ENCODE results near the gene STARD13. TPM values are rescaled to one million over a fixed set of nuclear protein-coding genes. Genes with fewer than 3 reads are reported as not detected.

Gene STARD13
- total RNA-seq, 1 experiment from 2014 or later: 4.1 TPM

DNA sequence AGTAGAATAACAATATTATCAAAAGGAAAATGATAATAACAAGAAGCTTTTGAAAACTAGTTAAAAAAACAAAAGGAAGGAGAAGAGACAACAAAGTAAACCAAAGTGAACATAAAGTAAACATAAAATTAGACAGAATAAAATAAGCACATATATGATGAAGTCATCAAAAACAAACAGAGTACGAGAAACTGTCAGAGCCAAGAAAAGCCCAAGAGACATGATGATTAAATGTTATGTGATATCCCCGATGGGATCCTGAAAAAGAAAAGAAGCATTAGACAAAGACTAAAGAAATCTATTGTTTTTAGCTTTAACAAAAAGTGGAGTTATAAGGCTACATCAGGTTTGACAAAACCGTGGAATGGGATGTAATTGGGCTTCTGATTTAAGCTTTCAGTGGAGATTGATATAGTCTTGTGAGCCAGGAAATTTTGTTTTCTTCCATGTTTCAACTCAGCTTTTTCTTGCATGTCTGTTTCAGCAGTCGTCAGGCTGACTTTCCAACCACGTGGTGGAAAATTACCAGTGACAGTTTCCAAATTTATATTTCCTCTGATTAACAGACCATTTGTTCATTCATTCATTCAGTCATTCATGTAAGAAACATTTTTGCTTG, 204.5 kb downstream of the STARD13 start (continued):
- TF ChIP-seq, protein P1, sequence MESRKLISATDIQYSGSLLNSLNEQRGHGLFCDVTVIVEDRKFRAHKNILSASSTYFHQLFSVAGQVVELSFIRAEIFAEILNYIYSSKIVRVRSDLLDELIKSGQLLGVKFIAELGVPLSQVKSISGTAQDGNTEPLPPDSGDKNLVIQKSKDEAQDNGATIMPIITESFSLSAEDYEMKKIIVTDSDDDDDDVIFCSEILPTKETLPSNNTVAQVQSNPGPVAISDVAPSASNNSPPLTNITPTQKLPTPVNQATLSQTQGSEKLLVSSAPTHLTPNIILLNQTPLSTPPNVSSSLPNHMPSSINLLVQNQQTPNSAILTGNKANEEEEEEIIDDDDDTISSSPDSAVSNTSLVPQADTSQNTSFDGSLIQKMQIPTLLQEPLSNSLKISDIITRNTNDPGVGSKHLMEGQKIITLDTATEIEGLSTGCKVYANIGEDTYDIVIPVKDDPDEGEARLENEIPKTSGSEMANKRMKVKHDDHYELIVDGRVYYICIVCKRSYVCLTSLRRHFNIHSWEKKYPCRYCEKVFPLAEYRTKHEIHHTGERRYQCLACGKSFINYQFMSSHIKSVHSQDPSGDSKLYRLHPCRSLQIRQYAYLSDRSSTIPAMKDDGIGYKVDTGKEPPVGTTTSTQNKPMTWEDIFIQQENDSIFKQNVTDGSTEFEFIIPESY (IDR thresholded peaks at IDR 0.05; ENCODE audit: extremely low read depth, insufficient replicate concordance, low read length): no peak
- TF ChIP-seq RAD21 (IDR thresholded peaks at IDR 0.05; ENCODE audit: low read depth) (no peak), ZFX (IDR thresholded peaks at IDR 0.05) (no peak), ELF1 (IDR thresholded peaks at IDR 0.05; ENCODE audit: borderline replicate concordance, low read depth) (no peak), POLR2A (IDR thresholded peaks at IDR 0.05; ENCODE audit: borderline replicate concordance, extremely low read depth, insufficient read depth, insufficient read length) (no peak)

DNA sequence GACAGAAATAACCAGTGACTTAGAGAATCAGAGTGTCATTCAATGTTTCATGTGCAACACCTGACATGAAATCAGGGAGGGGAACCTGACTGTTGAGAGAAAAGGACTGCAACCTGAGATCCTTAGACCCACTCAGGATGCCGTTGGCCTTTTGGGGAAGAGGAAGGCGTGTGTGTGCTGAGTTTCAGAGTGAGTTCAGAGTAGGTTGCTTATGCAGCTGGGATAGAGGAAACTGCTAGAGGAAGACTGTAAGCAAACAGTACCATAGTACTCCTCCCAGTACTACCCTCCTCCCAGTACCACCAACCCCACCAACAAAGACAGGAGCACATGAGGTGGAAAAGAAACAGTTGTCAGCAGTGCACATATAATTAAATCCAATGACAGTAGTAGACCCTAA, 205.6 kb downstream of the STARD13 start:
- Histone ChIP-seq H4K20me1 (ENCODE audit: insufficient read depth) (no peaks in the 10 kb centered on the region), H3K79me2 (ENCODE audit: insufficient read depth, low read length) (no peaks in the 10 kb centered on the region), H2AFZ (ENCODE audit: low read depth, low read length, poor library complexity, severe bottlenecking) (no peak overlapping the region), H3K4me3 (replicated peaks in 1 of 2; ENCODE audit: low read depth in 1 of 2, low read length in 2 of 2) (no peak overlapping the region), H3K9me2 (ENCODE audit: insufficient read depth) (no peaks in the 10 kb centered on the region), H3K27me3 (ENCODE audit: insufficient read depth, low read length) (no peaks in the 10 kb centered on the region), H3K4me2 (ENCODE audit: low read length) (no peak overlapping the region), H3K27ac (ENCODE audit: low read depth, low read length) (no peak overlapping the region), H3K36me3 (ENCODE audit: control insufficient read depth in 1 of 2, insufficient read depth in 2 of 2, low read length in 2 of 2) (no peaks in the 10 kb centered on the region), H3K9me3 (ENCODE audit: control insufficient read depth in 1 of 2, insufficient read depth in 1 of 2, low read depth in 1 of 2, low read length in 2 of 2) (no peaks in the 10 kb centered on the region), H3K9ac (ENCODE audit: low read length) (no peak overlapping the region), H3K4me1 (ENCODE audit: control insufficient read depth in 1 of 2, insufficient read depth in 2 of 2, low read length in 2 of 2) (no peaks in the 10 kb centered on the region)
- DNase-seq (ENCODE audit: low read depth, low spot score) (no peak), ATAC-seq (no peak)
- ChIA-PET RAD21 (ENCODE audit: low non-redundant PET in 1 of 2, low total read pairs in 2 of 2, uncharacterized antibody in 2 of 2, unreplicated experiment in 2 of 2) (no interaction called here), CTCF (no interaction called here), POLR2A (no interaction called here)
- TF ChIP-seq POLR2AphosphoS5 (IDR thresholded peaks at IDR 0.05; ENCODE audit: low read depth, low read length) (no peak), ZFX (IDR thresholded peaks at IDR 0.05) (no peak), TCF7L2 (IDR thresholded peaks at IDR 0.05; ENCODE audit: borderline replicate concordance, extremely low read depth, insufficient read depth, insufficient read length) (no peak), POLR2A (IDR thresholded peaks at IDR 0.05; ENCODE audit: borderline replicate concordance, extremely low read depth, insufficient read depth, insufficient read length) (no peak), SRF (IDR thresholded peaks at IDR 0.05; ENCODE audit: low read depth) (no peak), CBX3 (IDR thresholded peaks at IDR 0.05; ENCODE audit: low read depth) (no peak), CEBPB (IDR thresholded peaks at IDR 0.05; ENCODE audit: low read depth) (no peak), EGR1 (IDR thresholded peaks at IDR 0.05; ENCODE audit: low read depth) (no peak), RAD21 (IDR thresholded peaks at IDR 0.05; ENCODE audit: low read depth) (no peak), SP1 (IDR thresholded peaks at IDR 0.05; ENCODE audit: low read depth) (no peak), ZNF274 (IDR thresholded peaks at IDR 0.05; ENCODE audit: low read depth, low read length) (no peak)
- TF ChIP-seq, protein P2, sequence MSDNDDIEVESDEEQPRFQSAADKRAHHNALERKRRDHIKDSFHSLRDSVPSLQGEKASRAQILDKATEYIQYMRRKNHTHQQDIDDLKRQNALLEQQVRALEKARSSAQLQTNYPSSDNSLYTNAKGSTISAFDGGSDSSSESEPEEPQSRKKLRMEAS (IDR thresholded peaks at IDR 0.05): no peak
- TF ChIP-seq, protein P3, sequence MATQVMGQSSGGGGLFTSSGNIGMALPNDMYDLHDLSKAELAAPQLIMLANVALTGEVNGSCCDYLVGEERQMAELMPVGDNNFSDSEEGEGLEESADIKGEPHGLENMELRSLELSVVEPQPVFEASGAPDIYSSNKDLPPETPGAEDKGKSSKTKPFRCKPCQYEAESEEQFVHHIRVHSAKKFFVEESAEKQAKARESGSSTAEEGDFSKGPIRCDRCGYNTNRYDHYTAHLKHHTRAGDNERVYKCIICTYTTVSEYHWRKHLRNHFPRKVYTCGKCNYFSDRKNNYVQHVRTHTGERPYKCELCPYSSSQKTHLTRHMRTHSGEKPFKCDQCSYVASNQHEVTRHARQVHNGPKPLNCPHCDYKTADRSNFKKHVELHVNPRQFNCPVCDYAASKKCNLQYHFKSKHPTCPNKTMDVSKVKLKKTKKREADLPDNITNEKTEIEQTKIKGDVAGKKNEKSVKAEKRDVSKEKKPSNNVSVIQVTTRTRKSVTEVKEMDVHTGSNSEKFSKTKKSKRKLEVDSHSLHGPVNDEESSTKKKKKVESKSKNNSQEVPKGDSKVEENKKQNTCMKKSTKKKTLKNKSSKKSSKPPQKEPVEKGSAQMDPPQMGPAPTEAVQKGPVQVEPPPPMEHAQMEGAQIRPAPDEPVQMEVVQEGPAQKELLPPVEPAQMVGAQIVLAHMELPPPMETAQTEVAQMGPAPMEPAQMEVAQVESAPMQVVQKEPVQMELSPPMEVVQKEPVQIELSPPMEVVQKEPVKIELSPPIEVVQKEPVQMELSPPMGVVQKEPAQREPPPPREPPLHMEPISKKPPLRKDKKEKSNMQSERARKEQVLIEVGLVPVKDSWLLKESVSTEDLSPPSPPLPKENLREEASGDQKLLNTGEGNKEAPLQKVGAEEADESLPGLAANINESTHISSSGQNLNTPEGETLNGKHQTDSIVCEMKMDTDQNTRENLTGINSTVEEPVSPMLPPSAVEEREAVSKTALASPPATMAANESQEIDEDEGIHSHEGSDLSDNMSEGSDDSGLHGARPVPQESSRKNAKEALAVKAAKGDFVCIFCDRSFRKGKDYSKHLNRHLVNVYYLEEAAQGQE (IDR thresholded peaks at IDR 0.05; ENCODE audit: low read depth): no peak
- TF ChIP-seq, protein P4, sequence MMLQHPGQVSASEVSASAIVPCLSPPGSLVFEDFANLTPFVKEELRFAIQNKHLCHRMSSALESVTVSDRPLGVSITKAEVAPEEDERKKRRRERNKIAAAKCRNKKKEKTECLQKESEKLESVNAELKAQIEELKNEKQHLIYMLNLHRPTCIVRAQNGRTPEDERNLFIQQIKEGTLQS (IDR thresholded peaks at IDR 0.05): no peak
- intact Hi-C loops (cut with micrococcal nuclease): no loop called here
- no TSS peak for BruUV-seq (replicated peaks)
